GM12878 (cell line): ENCODE measurements around the gene FATE1. TPM values are rescaled to one million over a fixed set of nuclear protein-coding genes. Genes with fewer than 3 reads are reported as not detected.

Source experiments
- ATAC-seq: fragments of 200-7000 bp; cut with Tn5 transposase; 3 replicates; pipeline ENCODE4 v1.9.1; 2020; ENCODE audit warnings: mild to moderate bottlenecking, moderate library complexity
- BruUV-seq: library from RNA; stranded (reverse); fragments of 400-500 nt; replicated peaks from 2 replicates; lab custom pipeline; 2021; lab: Mats Ljungman, UMichigan
- CTCF ChIA-PET: fragments of 300-600 bp; sonication (Branson Sonifier 250); formaldehyde crosslinking; extraction: SDS; loops from one replicate; lab custom pipeline; 2021; ENCODE audit warnings: inconsistent platforms; lab: Yijun Ruan, JAX
- POLR2A ChIA-PET: fragments of 350-600 bp; formaldehyde crosslinking; extraction: SDS; loops from one replicate; lab custom pipeline; 2021; ENCODE audit warnings: inconsistent platforms; lab: Charles Lee
- RAD21 ChIA-PET: fragments of 300-600 bp; sonication (Branson Sonifier 250); formaldehyde crosslinking; loops from one replicate; lab custom pipeline; 2023; ENCODE audit warnings: antibody characterized with exemption; ENCODE audit not compliant: unreplicated experiment; lab: Charles Lee
- SMC1A ChIA-PET: fragments of 300-600 bp; sonication (Branson Sonifier 250); formaldehyde crosslinking; loops from one replicate; lab custom pipeline; 2023; ENCODE audit not compliant: unreplicated experiment, uncharacterized antibody; lab: Charles Lee
- DNase-seq: peaks from one replicate; pipeline ENCODE4 v3.0.0-alpha.2; 2011; ENCODE audit warnings: low read depth, low spot score
- FAIRE-seq: peaks from 3 replicates; lab custom pipeline; 2011; peaks lifted over from hg19 to GRCh38; lab: Jason Lieb, UNC
- H2AFZ ChIP-seq: 2 replicates; pipeline ENCODE4 v1.6.0; 2011; ENCODE audit warnings: low read depth, low read length, control low read depth; ENCODE audit not compliant: control insufficient read depth
- H3K27ac ChIP-seq: 2 replicates; pipeline ENCODE4 v1.5.1; 2011; ENCODE audit warnings: control low read depth; ENCODE audit not compliant: control insufficient read depth, insufficient read depth
- H3K27me3 ChIP-seq, 2 experiments: replicated peaks in 1 of 2; 2 replicates each; pipeline versions ENCODE4 v1.6.0 to v1.6.1; 2011; ENCODE audit warnings: low read length in 1 of 2; ENCODE audit not compliant: control insufficient read depth in 2 of 2, insufficient read depth in 2 of 2
- H3K36me3 ChIP-seq, 2 experiments: 2 replicates each; pipeline ENCODE4 v1.5.1; 2011; ENCODE audit warnings: low read length in 1 of 2; ENCODE audit not compliant: control insufficient read depth in 2 of 2, insufficient read depth in 2 of 2
- H3K4me1 ChIP-seq: 2 replicates; pipeline ENCODE4 v1.6.1; 2011; ENCODE audit warnings: mild to moderate bottlenecking, low read length, moderate library complexity, mixed read lengths; ENCODE audit not compliant: control insufficient read depth, insufficient read depth
- H3K4me2 ChIP-seq: 2 replicates; pipeline ENCODE4 v1.6.0; 2011; ENCODE audit warnings: control low read depth; ENCODE audit not compliant: control insufficient read depth, insufficient read depth
- H3K4me3 ChIP-seq: fragments of 200-600 bp; sonication (generic); 2 replicates; pipeline ENCODE4 v1.5.1; 2016
- H3K79me2 ChIP-seq: 2 replicates; pipeline ENCODE4 v1.6.0; 2011; ENCODE audit warnings: low read length; ENCODE audit not compliant: control insufficient read depth, insufficient read depth
- H3K9ac ChIP-seq: 2 replicates; pipeline ENCODE4 v1.8.0; 2011; ENCODE audit warnings: low read length, control low read depth, mixed read lengths; ENCODE audit not compliant: control insufficient read depth, insufficient read depth
- H3K9me3 ChIP-seq: replicated peaks from 3 replicates; pipeline ENCODE4 v1.5.1; 2011; ENCODE audit warnings: mild to moderate bottlenecking, low read length; ENCODE audit not compliant: control insufficient read depth, insufficient read depth
- H4K20me1 ChIP-seq: 2 replicates; pipeline ENCODE4 v1.6.0; 2011; ENCODE audit not compliant: control insufficient read depth, insufficient read depth
- BMI1 ChIP-seq: fragments of 450-650 bp; IDR thresholded peaks from 2 replicates; pipeline ENCODE4 v1.6.1; 2016; ENCODE audit warnings: mild to moderate bottlenecking, moderate library complexity, borderline replicate concordance
- CHD2 ChIP-seq: IDR thresholded peaks from 2 replicates; pipeline ENCODE4 v1.6.1; 2011; ENCODE audit warnings: low read depth, low read length, improper control_type of control experiment, borderline replicate concordance
- CHD4 ChIP-seq: fragments of 200-600 bp; sonication (generic); IDR thresholded peaks from 2 replicates; pipeline ENCODE4 v1.6.1; 2016; ENCODE audit warnings: mild to moderate bottlenecking
- CREM ChIP-seq: IDR thresholded peaks from 2 replicates; pipeline ENCODE4 v1.6.1; 2014; ENCODE audit warnings: antibody characterized with exemption, low read depth
- EED ChIP-seq: sonication (generic); IDR thresholded peaks from 2 replicates; pipeline ENCODE4 v1.6.1; 2016; ENCODE audit warnings: antibody characterized with exemption, low read depth
- IRF4 ChIP-seq: IDR thresholded peaks from 2 replicates; pipeline ENCODE4 v1.6.1; 2011; ENCODE audit warnings: low read depth, low read length
- MYB ChIP-seq: fragments of 150-350 bp; IDR thresholded peaks from 2 replicates; pipeline ENCODE4 v1.6.1; 2014; ENCODE audit warnings: mild to moderate bottlenecking, low read depth, low read length, borderline replicate concordance
- NRF1 ChIP-seq: conservative IDR thresholded peaks from 2 replicates; pipeline ENCODE4 v1.6.1; 2011; ENCODE audit warnings: mild to moderate bottlenecking, low read depth, low read length, improper control_type of control experiment
- SMAD5 ChIP-seq: IDR thresholded peaks from 2 replicates; pipeline ENCODE4 v1.6.1; 2016; ENCODE audit warnings: antibody characterized with exemption, low read depth
- SMC3 ChIP-seq: IDR thresholded peaks from 2 replicates; pipeline ENCODE4 v1.6.1; 2011; ENCODE audit warnings: low read length, improper control_type of control experiment, borderline replicate concordance
- TBL1XR1 ChIP-seq: IDR thresholded peaks from 2 replicates; pipeline ENCODE4 v1.6.1; 2012; ENCODE audit warnings: low read depth, low read length, improper control_type of control experiment
- WGBS: methylation state at CpG from one replicate; pipeline ENCODE4 v1.1.6; 2016; ENCODE audit warnings: low lambda C conversion rate; ENCODE audit not compliant: insufficient replicate concordance, insufficient coverage; ENCODE audit errors: missing lambda C conversion rate; 5-methylcytosine and 5-hydroxymethylcytosine counted together
- in situ Hi-C: fragments of 300-500 bp; cut with MboI; formaldehyde crosslinking; loops from 9 replicates; pipeline ENCODE4 v1.14.3; 2018; ENCODE audit warnings: mixed read lengths
- intact Hi-C: fragments of 100-400 bp; cut with micrococcal nuclease; formaldehyde crosslinking; loops from one replicate; pipeline ENCODE4 v1.14.2; 2022; ENCODE audit not compliant: unreplicated experiment
- polyA plus RNA-seq, 11 experiments: library from polyadenylated mRNA; depleted of rRNA in 4 of 11; unstranded in 6 of 11; stranded (reverse) in 5 of 11; fragments of >200 nt; fragmentation: Nextera tagmentation in 4 of 11; fragmentation: Illumina TruSeq in 1 of 11; extraction: Ambion mirVana in 4 of 11; extraction: Trizol in 1 of 11; gene quantifications; 1 replicate in 1 of 11; 2 replicates in 10 of 11; pipeline versions ENCODE4 v1.2.1 to v1.2.3, GENCODE V29; 2011 to 2016; ENCODE audit warnings: inconsistent platforms in 2 of 11, missing spikeins in 2 of 11, low read depth in 1 of 11
- total RNA-seq, 4 experiments: library from RNA; depleted of rRNA in 3 of 4; stranded (reverse); fragments of >200 nt in 3 of 4; fragmentation: Illumina TruSeq in 1 of 4; extraction: Trizol in 1 of 4; gene quantifications; 2 replicates each; pipeline versions ENCODE4 v1.2.1 to v1.2.3, GENCODE V29; 2013 to 2021
- TF ChIP-seq, protein P1 (sequence below): IDR thresholded peaks from 2 replicates; pipeline ENCODE4 v1.6.1; 2012; ENCODE audit warnings: improper control_type of control experiment, low read depth, low read length; ENCODE audit not compliant: insufficient replicate concordance
- TF ChIP-seq, protein P2 (sequence below): fragments of 450-650 bp; IDR thresholded peaks from 2 replicates; pipeline ENCODE4 v1.6.1; 2016; ENCODE audit warnings: mild to moderate bottlenecking

The FATE1 gene
- total and polyA plus RNA-seq, 10 of the 15 experiments (the other 5 are each of a cell fraction or from before 2014, with no cell fraction given) = 0.26 to 0.28 TPM; not detected in 8

DNA sequence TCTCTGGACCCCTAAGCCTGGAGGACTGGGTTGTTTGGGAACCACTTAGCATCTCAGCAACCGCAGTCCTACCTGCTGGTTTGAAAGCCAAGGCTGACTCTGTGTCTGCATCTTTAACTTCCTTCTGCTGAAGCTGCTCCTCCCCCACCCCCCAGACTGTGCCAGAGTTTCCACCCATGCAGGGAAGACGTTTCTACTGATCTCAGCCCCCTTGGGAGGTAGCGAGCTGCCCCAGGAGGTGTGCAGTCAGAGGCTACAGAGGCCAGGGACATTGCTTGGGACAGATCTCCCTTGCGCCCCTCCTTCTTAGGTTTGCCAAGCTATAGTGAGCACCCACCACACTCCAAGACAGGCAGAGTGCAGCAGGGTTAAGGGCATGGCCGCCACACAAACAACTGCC is 4.7 kb upstream of the FATE1 start:
- no peak overlapping the region for H3K9ac ChIP-seq
- H3K9me3 ChIP-seq = no peaks in the 10 kb centered on the region
- no peaks in the 10 kb centered on the region for H3K36me3 ChIP-seq
- no peak for FAIRE-seq
- no peaks in the 10 kb centered on the region for H3K27me3 ChIP-seq
- no peaks in the 10 kb centered on the region for H4K20me1 ChIP-seq
- DNase-seq = no peak
- in situ Hi-C loops = no loop called here
- H3K4me3 ChIP-seq = no peak overlapping the region
- no peak for ATAC-seq
- no peak overlapping the region for H3K27ac ChIP-seq
- BruUV-seq = no TSS peak
- SMC1A ChIA-PET = no interaction called here
- RAD21 ChIA-PET = no interaction called here
- no peak overlapping the region for H2AFZ ChIP-seq
- no peak overlapping the region for H3K4me2 ChIP-seq
- POLR2A ChIA-PET = no interaction called here
- no peaks in the 10 kb centered on the region for H3K4me1 ChIP-seq
- TF ChIP-seq CHD4 (no peak), SMC3 (no peak), CREM (no peak)
- TF ChIP-seq, all 136 proteins: peak for 0
- 11% methylated on average over 5 of the region's 5 CpGs for WGBS
- CTCF ChIA-PET = interaction anchor here (1.8 kb wide), 1 partner anchor 921 kb away, joined by 5 read pairs; no protein-coding TSS in a partner anchor
- intact Hi-C loops = no loop called here
- no peaks in the 10 kb centered on the region for H3K79me2 ChIP-seq

DNA sequence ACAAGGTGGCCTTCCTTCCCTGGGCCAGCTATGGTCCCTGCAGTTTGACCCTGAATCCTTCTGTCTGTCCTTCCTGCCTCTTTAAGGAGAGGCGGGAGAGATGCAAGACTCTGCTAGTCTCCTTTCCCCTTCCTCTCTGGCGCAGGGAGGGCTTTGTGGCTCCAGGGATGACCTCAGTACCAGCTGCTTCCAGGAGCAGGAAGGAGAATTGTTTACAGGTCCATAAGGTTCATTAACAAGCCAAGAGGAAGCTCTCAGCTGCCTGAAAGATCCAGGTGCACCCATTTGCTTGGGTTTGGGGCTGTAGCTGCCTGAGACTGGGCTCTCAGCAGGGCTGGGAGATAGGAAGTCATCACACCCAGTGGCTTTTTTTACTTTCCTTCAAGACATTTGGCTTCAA is 4.0 kb upstream of the FATE1 start:
- H3K36me3 ChIP-seq = no peaks in the 10 kb centered on the region
- SMC1A ChIA-PET = no interaction called here
- H3K4me2 ChIP-seq = no peak overlapping the region
- no peak overlapping the region for H3K9ac ChIP-seq
- no peaks in the 10 kb centered on the region for H3K4me1 ChIP-seq
- CTCF ChIA-PET = interaction anchor here (1.8 kb wide), 1 partner anchor 920 kb away, joined by 5 read pairs; no protein-coding TSS in a partner anchor
- no TSS peak for BruUV-seq
- in situ Hi-C loops (no loop called here), intact Hi-C loops (no loop called here)
- WGBS = 0% methylated on average over 2 of the region's 2 CpGs
- POLR2A ChIA-PET = no interaction called here
- H2AFZ ChIP-seq = no peak overlapping the region
- RAD21 ChIA-PET = interaction anchor here (1.7 kb wide), 1 partner anchor 921 kb away, joined by 3 read pairs; no protein-coding TSS in a partner anchor
- H4K20me1 ChIP-seq = no peaks in the 10 kb centered on the region
- H3K4me3 ChIP-seq = no peak overlapping the region
- FAIRE-seq = no peak
- no peaks in the 10 kb centered on the region for H3K27me3 ChIP-seq
- no peak overlapping the region for H3K27ac ChIP-seq
- ATAC-seq = no peak
- H3K9me3 ChIP-seq = no peaks in the 10 kb centered on the region
- DNase-seq = no peak
- H3K79me2 ChIP-seq = no peaks in the 10 kb centered on the region
- TF ChIP-seq, protein P1, sequence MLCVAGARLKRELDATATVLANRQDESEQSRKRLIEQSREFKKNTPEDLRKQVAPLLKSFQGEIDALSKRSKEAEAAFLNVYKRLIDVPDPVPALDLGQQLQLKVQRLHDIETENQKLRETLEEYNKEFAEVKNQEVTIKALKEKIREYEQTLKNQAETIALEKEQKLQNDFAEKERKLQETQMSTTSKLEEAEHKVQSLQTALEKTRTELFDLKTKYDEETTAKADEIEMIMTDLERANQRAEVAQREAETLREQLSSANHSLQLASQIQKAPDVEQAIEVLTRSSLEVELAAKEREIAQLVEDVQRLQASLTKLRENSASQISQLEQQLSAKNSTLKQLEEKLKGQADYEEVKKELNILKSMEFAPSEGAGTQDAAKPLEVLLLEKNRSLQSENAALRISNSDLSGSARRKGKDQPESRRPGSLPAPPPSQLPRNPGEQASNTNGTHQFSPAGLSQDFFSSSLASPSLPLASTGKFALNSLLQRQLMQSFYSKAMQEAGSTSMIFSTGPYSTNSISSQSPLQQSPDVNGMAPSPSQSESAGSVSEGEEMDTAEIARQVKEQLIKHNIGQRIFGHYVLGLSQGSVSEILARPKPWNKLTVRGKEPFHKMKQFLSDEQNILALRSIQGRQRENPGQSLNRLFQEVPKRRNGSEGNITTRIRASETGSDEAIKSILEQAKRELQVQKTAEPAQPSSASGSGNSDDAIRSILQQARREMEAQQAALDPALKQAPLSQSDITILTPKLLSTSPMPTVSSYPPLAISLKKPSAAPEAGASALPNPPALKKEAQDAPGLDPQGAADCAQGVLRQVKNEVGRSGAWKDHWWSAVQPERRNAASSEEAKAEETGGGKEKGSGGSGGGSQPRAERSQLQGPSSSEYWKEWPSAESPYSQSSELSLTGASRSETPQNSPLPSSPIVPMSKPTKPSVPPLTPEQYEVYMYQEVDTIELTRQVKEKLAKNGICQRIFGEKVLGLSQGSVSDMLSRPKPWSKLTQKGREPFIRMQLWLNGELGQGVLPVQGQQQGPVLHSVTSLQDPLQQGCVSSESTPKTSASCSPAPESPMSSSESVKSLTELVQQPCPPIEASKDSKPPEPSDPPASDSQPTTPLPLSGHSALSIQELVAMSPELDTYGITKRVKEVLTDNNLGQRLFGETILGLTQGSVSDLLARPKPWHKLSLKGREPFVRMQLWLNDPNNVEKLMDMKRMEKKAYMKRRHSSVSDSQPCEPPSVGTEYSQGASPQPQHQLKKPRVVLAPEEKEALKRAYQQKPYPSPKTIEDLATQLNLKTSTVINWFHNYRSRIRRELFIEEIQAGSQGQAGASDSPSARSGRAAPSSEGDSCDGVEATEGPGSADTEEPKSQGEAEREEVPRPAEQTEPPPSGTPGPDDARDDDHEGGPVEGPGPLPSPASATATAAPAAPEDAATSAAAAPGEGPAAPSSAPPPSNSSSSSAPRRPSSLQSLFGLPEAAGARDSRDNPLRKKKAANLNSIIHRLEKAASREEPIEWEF = no peak
- no peak for TF ChIP-seq TBL1XR1
- no peak for TF ChIP-seq NRF1
- no peak for TF ChIP-seq IRF4
- no peak for TF ChIP-seq SMAD5
- TF ChIP-seq CHD2 = no peak
- TF ChIP-seq, protein P2, sequence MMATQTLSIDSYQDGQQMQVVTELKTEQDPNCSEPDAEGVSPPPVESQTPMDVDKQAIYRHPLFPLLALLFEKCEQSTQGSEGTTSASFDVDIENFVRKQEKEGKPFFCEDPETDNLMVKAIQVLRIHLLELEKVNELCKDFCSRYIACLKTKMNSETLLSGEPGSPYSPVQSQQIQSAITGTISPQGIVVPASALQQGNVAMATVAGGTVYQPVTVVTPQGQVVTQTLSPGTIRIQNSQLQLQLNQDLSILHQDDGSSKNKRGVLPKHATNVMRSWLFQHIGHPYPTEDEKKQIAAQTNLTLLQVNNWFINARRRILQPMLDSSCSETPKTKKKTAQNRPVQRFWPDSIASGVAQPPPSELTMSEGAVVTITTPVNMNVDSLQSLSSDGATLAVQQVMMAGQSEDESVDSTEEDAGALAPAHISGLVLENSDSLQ = no peak
- no peak for TF ChIP-seq BMI1
- no peak for TF ChIP-seq EED
- TF ChIP-seq MYB = no peak
